ENCODE results near the gene SLC5A3.

- TF ChIP-seq SP1 (IDR thresholded peaks at IDR 0.05) (no peak), BHLHE40 (IDR thresholded peaks at IDR 0.05; ENCODE audit: borderline replicate concordance) (no peak), FOXK2 (IDR thresholded peaks at IDR 0.05) (no peak), ELF4 (IDR thresholded peaks at IDR 0.05) (no peak), CTBP1 (IDR thresholded peaks at IDR 0.05; ENCODE audit: borderline replicate concordance) (no peak), ZNF384 (IDR thresholded peaks at IDR 0.05) (no peak), L3MBTL2 (conservative IDR thresholded peaks at IDR 0.05) (no peak), NFRKB (IDR thresholded peaks at IDR 0.05) (no peak), FOXM1 (IDR thresholded peaks at IDR 0.05; ENCODE audit: borderline replicate concordance) (no peak), ARNT (IDR thresholded peaks at IDR 0.05) (no peak), SUZ12 (IDR thresholded peaks at IDR 0.05) (no peak), FOXA1 (IDR thresholded peaks at IDR 0.05) (no peak), HDGF (IDR thresholded peaks at IDR 0.05; ENCODE audit: borderline replicate concordance) (no peak), PKNOX1 (IDR thresholded peaks at IDR 0.05) (no peak)
Observed at GRCh38 chr21:34107606-34108005, 34.2 kb downstream of the SLC5A3 start.
